DOHH2 (cell line): ENCODE measurements around the gene SLC35G1.

Experiments
- EZH2phosphoT487 ChIP-seq: fragments of 200-600 bp; sonication (generic); IDR thresholded peaks from 2 replicates; pipeline ENCODE4 v1.6.1; 2017; ENCODE audit warnings: borderline replicate concordance, mild to moderate bottlenecking, antibody characterized with exemption, low read length, moderate library complexity, mixed read lengths
- TF ChIP-seq, protein P1 (sequence below): fragments of 200-600 bp; sonication (generic); IDR thresholded peaks from one replicate; pipeline ENCODE4 v1.5.1; 2014; ENCODE audit warnings: antibody characterized with exemption, mild to moderate bottlenecking, low read depth, low read length; ENCODE audit not compliant: poor library complexity, severe bottlenecking

DNA sequence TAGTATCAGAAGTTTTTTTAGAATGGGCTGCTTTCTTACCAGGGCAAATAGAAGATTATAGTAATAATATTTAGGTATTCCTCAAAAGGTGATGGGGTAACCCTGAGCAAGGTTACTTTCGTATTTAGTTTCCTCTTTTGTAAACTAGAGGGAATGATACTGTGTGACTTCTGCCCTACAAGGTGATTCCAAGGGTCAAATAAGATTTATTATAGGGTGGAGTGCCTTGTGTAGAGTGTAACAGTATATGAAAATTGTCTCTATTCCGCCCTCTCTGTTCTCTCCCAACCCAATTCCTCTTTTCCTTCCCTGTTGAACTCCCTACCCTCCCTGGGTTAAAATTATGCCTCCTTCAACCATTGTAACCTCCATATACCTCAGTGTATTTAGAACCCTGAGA lies 5.3 kb downstream of the SLC35G1 start:
- TF ChIP-seq, protein P1, sequence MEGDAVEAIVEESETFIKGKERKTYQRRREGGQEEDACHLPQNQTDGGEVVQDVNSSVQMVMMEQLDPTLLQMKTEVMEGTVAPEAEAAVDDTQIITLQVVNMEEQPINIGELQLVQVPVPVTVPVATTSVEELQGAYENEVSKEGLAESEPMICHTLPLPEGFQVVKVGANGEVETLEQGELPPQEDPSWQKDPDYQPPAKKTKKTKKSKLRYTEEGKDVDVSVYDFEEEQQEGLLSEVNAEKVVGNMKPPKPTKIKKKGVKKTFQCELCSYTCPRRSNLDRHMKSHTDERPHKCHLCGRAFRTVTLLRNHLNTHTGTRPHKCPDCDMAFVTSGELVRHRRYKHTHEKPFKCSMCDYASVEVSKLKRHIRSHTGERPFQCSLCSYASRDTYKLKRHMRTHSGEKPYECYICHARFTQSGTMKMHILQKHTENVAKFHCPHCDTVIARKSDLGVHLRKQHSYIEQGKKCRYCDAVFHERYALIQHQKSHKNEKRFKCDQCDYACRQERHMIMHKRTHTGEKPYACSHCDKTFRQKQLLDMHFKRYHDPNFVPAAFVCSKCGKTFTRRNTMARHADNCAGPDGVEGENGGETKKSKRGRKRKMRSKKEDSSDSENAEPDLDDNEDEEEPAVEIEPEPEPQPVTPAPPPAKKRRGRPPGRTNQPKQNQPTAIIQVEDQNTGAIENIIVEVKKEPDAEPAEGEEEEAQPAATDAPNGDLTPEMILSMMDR: no peak
- TF ChIP-seq EZH2phosphoT487: no peak
